ENCODE data around the gene PCDH8.

DNA sequence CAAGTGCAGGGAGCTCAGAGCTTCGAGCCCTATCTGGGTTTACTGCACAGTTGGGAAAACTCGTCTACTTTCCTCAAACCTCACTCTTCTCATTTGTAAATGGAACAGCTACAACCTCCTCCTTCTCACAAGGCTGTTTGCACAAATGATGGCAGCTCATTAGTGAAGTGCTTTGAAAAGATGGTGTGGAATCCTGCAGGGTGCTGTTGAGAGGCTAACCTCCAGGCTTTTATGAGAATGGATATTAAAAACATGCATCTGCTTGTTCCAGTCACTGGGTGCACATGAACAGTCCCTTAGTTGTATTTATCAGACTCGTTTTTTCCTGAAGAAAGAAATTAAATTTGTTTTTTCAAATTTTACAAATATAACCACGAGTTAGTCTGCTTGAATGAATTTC, 36.6 kb downstream of the PCDH8 start:
- no peak for TF ChIP-seq CTCF (IDR thresholded peaks at IDR 0.05)
- TF ChIP-seq POLR2A (IDR thresholded peaks at IDR 0.05) = no peak
